Hepatocyte (in vitro differentiated cells): ENCODE measurements around the gene ANGPTL5. TPM values are rescaled to one million over a fixed set of nuclear protein-coding genes. Genes with fewer than 3 reads are reported as not detected.

Experiments
- DNase-seq: peaks from one replicate; pipeline ENCODE4 v3.0.0-alpha.2; 2016; ENCODE audit warnings: low spot score
- H2AFZ ChIP-seq: fragments of 200-600 bp; sonication (generic); 2 replicates; pipeline ENCODE4 v1.6.0; 2016; ENCODE audit warnings: antibody characterized with exemption, mild to moderate bottlenecking
- H3K27ac ChIP-seq: fragments of 200-600 bp; sonication (generic); 2 replicates; pipeline ENCODE4 v1.5.1; 2016; ENCODE audit warnings: mild to moderate bottlenecking
- H3K27me3 ChIP-seq: fragments of 200-600 bp; sonication (generic); 2 replicates; pipeline ENCODE4 v1.6.1; 2016
- H3K36me3 ChIP-seq: fragments of 200-600 bp; sonication (generic); replicated peaks from 2 replicates; pipeline ENCODE4 v1.5.1; 2016; ENCODE audit warnings: low read depth; ENCODE audit not compliant: insufficient read depth
- H3K4me1 ChIP-seq: fragments of 200-600 bp; sonication (generic); 2 replicates; pipeline ENCODE4 v1.5.1; 2016; ENCODE audit warnings: mild to moderate bottlenecking, moderate library complexity; ENCODE audit not compliant: insufficient read depth
- H3K4me2 ChIP-seq: fragments of 200-600 bp; sonication (generic); 2 replicates; pipeline ENCODE4 v1.6.0; 2016
- H3K4me3 ChIP-seq: fragments of 200-600 bp; sonication (generic); 2 replicates; pipeline ENCODE4 v1.5.1; 2016; ENCODE audit warnings: mild to moderate bottlenecking
- H3K79me2 ChIP-seq: fragments of 200-600 bp; sonication (generic); 2 replicates; pipeline ENCODE4 v1.6.0; 2017; ENCODE audit warnings: mild to moderate bottlenecking
- H3K9me2 ChIP-seq: fragments of 200-600 bp; sonication (generic); replicated peaks from 2 replicates; pipeline ENCODE4 v1.6.0; 2017; ENCODE audit warnings: mild to moderate bottlenecking; ENCODE audit not compliant: insufficient read depth
- H3K9me3 ChIP-seq: fragments of 200-600 bp; sonication (generic); 2 replicates; pipeline ENCODE4 v1.5.1; 2016; ENCODE audit warnings: low read depth, mild to moderate bottlenecking
- H4K20me1 ChIP-seq: fragments of 200-600 bp; sonication (generic); 2 replicates; pipeline ENCODE4 v1.6.0; 2016; ENCODE audit warnings: mild to moderate bottlenecking; ENCODE audit not compliant: insufficient read depth, poor library complexity, severe bottlenecking
- EZH2 ChIP-seq: fragments of 200-600 bp; sonication (generic); IDR thresholded peaks from 2 replicates; pipeline ENCODE4 v1.6.1; 2016; ENCODE audit warnings: antibody characterized with exemption, mild to moderate bottlenecking, borderline replicate concordance
- EZH2phosphoT487 ChIP-seq: fragments of 200-600 bp; sonication (generic); IDR thresholded peaks from one replicate; pipeline ENCODE4 v1.6.1; 2018; ENCODE audit warnings: antibody characterized with exemption, mild to moderate bottlenecking, low read depth, moderate library complexity; ENCODE audit not compliant: unreplicated experiment, severe bottlenecking
- WGBS: methylation state at CpG from one replicate; pipeline ENCODE4 v1.1.6; 2016; ENCODE audit warnings: low lambda C conversion rate; ENCODE audit errors: missing lambda C conversion rate; 5-methylcytosine and 5-hydroxymethylcytosine counted together
- polyA plus RNA-seq: library from polyadenylated mRNA; unstranded; fragments of >200 nt; fragmentation: Nextera tagmentation; extraction: Ambion mirVana; gene quantifications from 2 replicates; pipeline ENCODE4 v1.2.1, GENCODE V29; 2016
- total RNA-seq: library from RNA; depleted of rRNA; stranded (reverse); fragments of >200 nt; gene quantifications from 2 replicates; pipeline ENCODE4 v1.2.3, GENCODE V29; 2014
- TF ChIP-seq, protein P1 (sequence below): fragments of 200-600 bp; sonication (generic); IDR thresholded peaks from 2 replicates; pipeline ENCODE4 v1.5.1; 2016; ENCODE audit warnings: antibody characterized with exemption, mild to moderate bottlenecking; ENCODE audit not compliant: poor library complexity

The ANGPTL5 gene
- total and polyA plus RNA-seq, 2 experiments from 2014 or later: 0.12 TPM; not detected in 1

DNA sequence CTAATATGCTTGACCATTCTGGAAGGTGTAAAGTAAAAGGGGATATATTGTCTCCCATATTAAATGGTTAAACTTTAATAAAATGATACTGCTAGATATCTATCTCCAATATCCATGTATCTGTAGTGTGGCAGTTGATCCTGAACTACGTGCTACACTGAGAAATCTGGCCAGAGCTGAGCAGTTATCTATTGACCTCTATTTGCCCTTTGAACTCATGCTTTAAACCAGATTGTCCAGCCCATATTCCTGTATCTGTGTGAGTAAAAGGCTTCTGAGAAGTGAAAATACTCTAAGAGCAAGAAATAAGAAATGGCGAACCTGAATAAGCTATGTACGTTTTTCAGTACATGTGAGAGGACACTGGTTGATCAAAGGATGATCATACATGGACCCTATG is 39.0 kb upstream of the ANGPTL5 start:
- no peak overlapping the region for H2AFZ ChIP-seq
- H3K4me1 ChIP-seq: no peaks in the 10 kb centered on the region
- H3K4me2 ChIP-seq: no peak overlapping the region
- no peaks in the 10 kb centered on the region for H3K36me3 ChIP-seq
- TF ChIP-seq EZH2phosphoT487 (no peak), EZH2 (no peak)
- TF ChIP-seq, protein P1, sequence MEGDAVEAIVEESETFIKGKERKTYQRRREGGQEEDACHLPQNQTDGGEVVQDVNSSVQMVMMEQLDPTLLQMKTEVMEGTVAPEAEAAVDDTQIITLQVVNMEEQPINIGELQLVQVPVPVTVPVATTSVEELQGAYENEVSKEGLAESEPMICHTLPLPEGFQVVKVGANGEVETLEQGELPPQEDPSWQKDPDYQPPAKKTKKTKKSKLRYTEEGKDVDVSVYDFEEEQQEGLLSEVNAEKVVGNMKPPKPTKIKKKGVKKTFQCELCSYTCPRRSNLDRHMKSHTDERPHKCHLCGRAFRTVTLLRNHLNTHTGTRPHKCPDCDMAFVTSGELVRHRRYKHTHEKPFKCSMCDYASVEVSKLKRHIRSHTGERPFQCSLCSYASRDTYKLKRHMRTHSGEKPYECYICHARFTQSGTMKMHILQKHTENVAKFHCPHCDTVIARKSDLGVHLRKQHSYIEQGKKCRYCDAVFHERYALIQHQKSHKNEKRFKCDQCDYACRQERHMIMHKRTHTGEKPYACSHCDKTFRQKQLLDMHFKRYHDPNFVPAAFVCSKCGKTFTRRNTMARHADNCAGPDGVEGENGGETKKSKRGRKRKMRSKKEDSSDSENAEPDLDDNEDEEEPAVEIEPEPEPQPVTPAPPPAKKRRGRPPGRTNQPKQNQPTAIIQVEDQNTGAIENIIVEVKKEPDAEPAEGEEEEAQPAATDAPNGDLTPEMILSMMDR: no peak
- no peak for DNase-seq
- WGBS: 83% methylated on average over 3 of the region's 3 CpGs
- H3K9me2 ChIP-seq: no peaks in the 10 kb centered on the region
- H3K79me2 ChIP-seq: no peaks in the 10 kb centered on the region
- H3K4me3 ChIP-seq: no peak overlapping the region
- no peak overlapping the region for H3K27ac ChIP-seq
- no peaks in the 10 kb centered on the region for H4K20me1 ChIP-seq
- H3K27me3 ChIP-seq: no peaks in the 10 kb centered on the region
- no peaks in the 10 kb centered on the region for H3K9me3 ChIP-seq

DNA sequence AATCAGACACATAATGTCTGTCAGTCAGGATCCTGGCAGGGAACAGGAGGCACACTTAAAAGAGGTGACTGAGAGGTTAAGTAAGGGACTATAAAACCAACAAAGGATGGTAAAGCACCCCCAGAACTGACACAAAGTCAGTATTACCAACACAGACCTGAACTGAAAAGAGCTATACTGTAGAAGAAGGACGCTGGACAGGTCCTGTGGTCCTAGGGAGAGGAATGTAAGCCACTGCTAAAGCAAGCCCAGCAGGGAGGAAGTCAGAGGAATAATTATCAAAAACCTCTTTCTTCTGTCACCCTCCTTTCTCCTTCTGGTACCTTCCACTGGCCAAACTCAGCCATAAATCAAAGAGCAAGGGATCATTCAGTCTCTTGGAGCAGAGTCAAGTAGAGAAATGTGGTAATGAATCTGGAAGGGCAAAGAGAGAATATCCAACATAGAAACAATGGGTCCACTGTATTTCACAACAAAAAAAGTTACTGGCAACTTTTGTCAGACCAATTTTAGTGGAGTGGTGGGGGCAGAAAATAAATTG is 33.4 kb upstream of the ANGPTL5 start:
- no peak overlapping the region for H3K27ac ChIP-seq
- no peaks in the 10 kb centered on the region for H3K9me3 ChIP-seq
- TF ChIP-seq, protein P1: no peak
- TF ChIP-seq EZH2phosphoT487: no peak
- 47% methylated on average over 1 of the region's 1 CpG for WGBS
- H3K4me3 ChIP-seq: no peak overlapping the region
- H3K36me3 ChIP-seq: no peaks in the 10 kb centered on the region
- DNase-seq: no peak
- H3K4me2 ChIP-seq: no peak overlapping the region
- H2AFZ ChIP-seq: no peak overlapping the region
- H3K79me2 ChIP-seq: no peaks in the 10 kb centered on the region
- H3K9me2 ChIP-seq: no peaks in the 10 kb centered on the region
- H4K20me1 ChIP-seq: no peaks in the 10 kb centered on the region
- no peaks in the 10 kb centered on the region for H3K4me1 ChIP-seq
- H3K27me3 ChIP-seq: no peaks in the 10 kb centered on the region

DNA sequence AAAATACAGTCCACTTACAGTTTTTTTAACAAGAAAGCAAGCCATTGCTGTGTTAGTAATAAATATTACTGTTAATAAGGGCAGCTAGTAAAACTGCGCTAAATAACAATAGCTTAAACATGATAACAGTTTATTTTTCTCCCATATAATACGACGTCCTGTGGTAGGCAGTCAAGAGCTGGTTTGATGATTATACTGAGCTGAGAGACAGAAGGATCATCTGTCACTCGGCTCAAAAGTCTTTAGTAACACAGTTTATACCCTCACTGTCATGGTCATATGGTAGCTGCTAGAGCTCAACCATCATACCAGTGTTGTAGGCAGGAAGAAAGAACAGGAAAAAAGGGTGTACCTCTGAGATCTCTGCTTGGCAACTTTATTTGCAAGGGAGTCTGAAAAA is 29.1 kb upstream of the ANGPTL5 start:
- no peak overlapping the region for H3K27ac ChIP-seq
- H3K27me3 ChIP-seq: no peaks in the 10 kb centered on the region
- H3K9me2 ChIP-seq: no peaks in the 10 kb centered on the region
- H3K4me1 ChIP-seq: no peaks in the 10 kb centered on the region
- no peaks in the 10 kb centered on the region for H3K79me2 ChIP-seq
- TF ChIP-seq, protein P1: no peak
- TF ChIP-seq EZH2: no peak
- no peak for TF ChIP-seq EZH2phosphoT487
- H3K4me3 ChIP-seq: no peak overlapping the region
- no peaks in the 10 kb centered on the region for H3K36me3 ChIP-seq
- 77% methylated on average over 4 of the region's 4 CpGs for WGBS
- no peak overlapping the region for H2AFZ ChIP-seq
- no peaks in the 10 kb centered on the region for H4K20me1 ChIP-seq
- no peak overlapping the region for H3K4me2 ChIP-seq
- H3K9me3 ChIP-seq: no peaks in the 10 kb centered on the region
- DNase-seq: no peak

DNA sequence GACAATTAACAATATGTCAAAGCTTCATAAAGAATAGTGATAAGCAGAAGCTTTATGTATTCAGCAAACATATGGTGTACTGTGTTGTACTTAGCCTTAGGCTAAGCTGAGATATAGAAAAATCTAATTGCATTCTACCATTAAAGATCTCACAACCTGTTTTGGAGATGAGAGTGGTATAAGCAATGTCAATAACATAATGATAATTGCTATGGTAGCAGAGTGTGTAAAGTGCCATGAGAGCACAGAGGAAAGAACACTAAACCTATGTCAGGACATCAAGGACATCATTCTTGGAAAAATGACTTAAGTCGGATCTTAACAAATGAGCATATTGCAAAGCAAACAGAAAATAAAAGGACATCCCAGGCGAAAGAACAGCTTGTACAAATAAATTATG is 28.6 kb upstream of the ANGPTL5 start:
- Histone ChIP-seq H3K4me2 (no peak overlapping the region), H3K4me1 (no peaks in the 10 kb centered on the region), H2AFZ (no peak overlapping the region), H3K9me2 (no peaks in the 10 kb centered on the region), H3K27ac (no peak overlapping the region), H3K27me3 (no peaks in the 10 kb centered on the region), H4K20me1 (no peaks in the 10 kb centered on the region), H3K79me2 (no peaks in the 10 kb centered on the region), H3K36me3 (no peaks in the 10 kb centered on the region), H3K9me3 (no peaks in the 10 kb centered on the region), H3K4me3 (no peak overlapping the region)
- TF ChIP-seq, protein P1: no peak
- TF ChIP-seq EZH2 (no peak), EZH2phosphoT487 (no peak)
- 84% methylated on average over 2 of the region's 2 CpGs for WGBS
- no peak for DNase-seq
